GM23248 (cell line): ENCODE data around the gene RUFY2. TPM values are rescaled to one million over a fixed set of nuclear protein-coding genes. Genes with fewer than 3 reads are reported as not detected.
"Not testable (repeated sequence)": the region's sequence is repeated elsewhere in the genome, so short reads cannot be mapped to it uniquely, and the experiment has no call there.

Experiments used
- DNase-seq: peaks from one replicate; pipeline ENCODE4 v3.0.0-alpha.2; 2015
- H2AFZ ChIP-seq: fragments of 200-600 bp; sonication (generic); 2 replicates; pipeline ENCODE4 v1.6.1; 2016; ENCODE audit warnings: antibody characterized with exemption
- H3F3A ChIP-seq: fragments of 200-600 bp; sonication (generic); 2 replicates; pipeline ENCODE4 v1.6.1; 2016; ENCODE audit warnings: mild to moderate bottlenecking, antibody characterized with exemption, mixed run types; ENCODE audit not compliant: insufficient read depth
- H3K27ac ChIP-seq: fragments of 200-600 bp; sonication (generic); 2 replicates; pipeline ENCODE4 v1.5.1; 2016; ENCODE audit warnings: mild to moderate bottlenecking
- H3K27me3 ChIP-seq: fragments of 200-600 bp; sonication (generic); replicated peaks from 2 replicates; pipeline ENCODE4 v1.6.1; 2016; ENCODE audit warnings: mild to moderate bottlenecking; ENCODE audit not compliant: insufficient read depth
- H3K36me3 ChIP-seq: fragments of 200-600 bp; sonication (generic); 2 replicates; pipeline ENCODE4 v1.6.1; 2016; ENCODE audit warnings: low read depth, mild to moderate bottlenecking
- H3K4me1 ChIP-seq: fragments of 200-600 bp; sonication (generic); 2 replicates; pipeline ENCODE4 v1.6.1; 2016; ENCODE audit warnings: mild to moderate bottlenecking; ENCODE audit not compliant: insufficient read depth
- H3K4me2 ChIP-seq: fragments of 200-600 bp; sonication (generic); one replicate; pipeline ENCODE4 v1.6.1; 2016; ENCODE audit warnings: mild to moderate bottlenecking; ENCODE audit not compliant: unreplicated experiment
- H3K4me3 ChIP-seq: fragments of 200-600 bp; sonication (generic); 2 replicates; pipeline ENCODE4 v1.5.1; 2016; ENCODE audit warnings: mild to moderate bottlenecking
- H3K79me2 ChIP-seq: fragments of 200-600 bp; sonication (generic); 2 replicates; pipeline ENCODE4 v1.6.1; 2016; ENCODE audit warnings: mild to moderate bottlenecking; ENCODE audit not compliant: insufficient read depth
- H3K9ac ChIP-seq: fragments of 200-600 bp; sonication (generic); 2 replicates; pipeline ENCODE4 v1.6.1; 2016; ENCODE audit warnings: mild to moderate bottlenecking
- H3K9me2 ChIP-seq: fragments of 200-600 bp; sonication (generic); 2 replicates; pipeline ENCODE4 v1.6.1; 2016; ENCODE audit warnings: mixed run types, mild to moderate bottlenecking, moderate library complexity; ENCODE audit not compliant: insufficient read depth
- H3K9me3 ChIP-seq: fragments of 200-600 bp; sonication (generic); one replicate; pipeline ENCODE4 v1.6.1; 2017; ENCODE audit warnings: low read depth
- H4K20me1 ChIP-seq: fragments of 200-600 bp; sonication (generic); 2 replicates; pipeline ENCODE4 v1.6.0; 2016; ENCODE audit not compliant: insufficient read depth
- EZH2 ChIP-seq: fragments of 200-600 bp; sonication (generic); IDR thresholded peaks from 2 replicates; pipeline ENCODE4 v1.6.1; 2018; ENCODE audit warnings: antibody characterized with exemption, mild to moderate bottlenecking; ENCODE audit not compliant: insufficient read depth, poor library complexity, severe bottlenecking
- EZH2phosphoT487 ChIP-seq: fragments of 200-600 bp; sonication (generic); IDR thresholded peaks from 2 replicates; pipeline ENCODE4 v1.6.1; 2018; ENCODE audit warnings: antibody characterized with exemption, moderate library complexity, mild to moderate bottlenecking, low read depth; ENCODE audit not compliant: insufficient read depth
- WGBS, 2 experiments: methylation state at CpG; one replicate each; pipeline ENCODE4 v1.1.6; 2015 to 2017; ENCODE audit warnings: low lambda C conversion rate in 2 of 2, low coverage in 1 of 2; ENCODE audit errors: missing lambda C conversion rate in 2 of 2; 5-methylcytosine and 5-hydroxymethylcytosine counted together
- in situ Hi-C: fragments of 300-500 bp; cut with MboI; formaldehyde crosslinking; loops from 2 replicates; pipeline ENCODE4 v1.15.0; 2020
- polyA plus RNA-seq: library from polyadenylated mRNA; unstranded; fragments of >200 nt; fragmentation: Nextera tagmentation; extraction: Ambion mirVana; gene quantifications from 2 replicates; pipeline ENCODE4 v1.2.1, GENCODE V29; 2016
- total RNA-seq: library from RNA; depleted of rRNA; stranded (reverse); fragments of >200 nt; shearing (Covaris generic); gene quantifications from 2 replicates; pipeline ENCODE4 v1.2.3, GENCODE V29; 2014; rRNA removed

RUFY2 gene
- 11.2 and 16.8 TPM in 2 replicates for total RNA-seq
- polyA plus RNA-seq = 17.3 and 20.6 TPM in 2 replicates

GRCh38 chr10:68406815-68407548, at the start of gene RUFY2:
Gene RUFY2 (minus strand): TSS chr10:68407277. CDS start chr10:68407189, 88 bp downstream.
- H3K4me1 ChIP-seq = peaks cover 13% of the 10 kb centered on the region
- H3K4me2 ChIP-seq = peak within 1 kb of the TSS; percentile 97
- WGBS, 2 experiments = 0 to 1% methylated on average over 34 to 79 of the region's 79 CpGs
- no peaks in the 10 kb centered on the region for H3K9me2 ChIP-seq
- in situ Hi-C loops = no loop called here
- no peaks in the 10 kb centered on the region for H4K20me1 ChIP-seq
- H3K27ac ChIP-seq = peak within 1 kb of the TSS; percentile 97
- no peaks in the 10 kb centered on the region for H3K27me3 ChIP-seq
- no peak for TF ChIP-seq EZH2phosphoT487
- no peak for TF ChIP-seq EZH2
- DNase-seq = peak; percentile 87
- H3K4me3 ChIP-seq = peak within 1 kb of the TSS; percentile 86
- H3K36me3 ChIP-seq = 0 out of 2 replicates have a peak, but pooled peaks cover 3% of the 10 kb centered on the region
- peak within 1 kb of the TSS; percentile 96 for H3K9ac ChIP-seq
- peaks cover 50% of the 10 kb centered on the region for H3K79me2 ChIP-seq
- no peaks in the 10 kb centered on the region for H3K9me3 ChIP-seq
- peaks cover 10% of the 10 kb centered on the region; the same call in 1 of the 2 replicates for H3F3A ChIP-seq
- peak within 1 kb of the TSS; percentile 83 for H2AFZ ChIP-seq

- in situ Hi-C loops, H3K4me2 ChIP-seq, H3K9me2 ChIP-seq, H3K4me3 ChIP-seq, H3K27me3 ChIP-seq, H3F3A ChIP-seq, H3K9me3 ChIP-seq, H3K27ac ChIP-seq, DNase-seq, H3K79me2 ChIP-seq, H2AFZ ChIP-seq, H3K36me3 ChIP-seq, H3K4me1 ChIP-seq, H3K9ac ChIP-seq, H4K20me1 ChIP-seq: not testable (repeated sequence)
- WGBS, 2 experiments = 74 to 79% methylated on average over 7 of the region's 7 CpGs
These were observed 42.6 kb upstream of the RUFY2 start for GRCh38 chr10:68449698-68450097.

- Histone ChIP-seq H3K9me3 (no peaks in the 10 kb centered on the region), H3K9me2 (no peaks in the 10 kb centered on the region), H3K9ac (no peak overlapping the region), H3K27me3 (no peaks in the 10 kb centered on the region), H3K27ac (no peak overlapping the region), H3K36me3 (no peaks in the 10 kb centered on the region), H3K4me1 (no peaks in the 10 kb centered on the region), H3K4me3 (no peak overlapping the region), H2AFZ (no peak overlapping the region), H4K20me1 (no peaks in the 10 kb centered on the region), H3K4me2 (no peak overlapping the region), H3K79me2 (no peaks in the 10 kb centered on the region), H3F3A (no peaks in the 10 kb centered on the region)
- DNase-seq = no peak
- 94 to 100% methylated on average over 1 of the region's 1 CpG for WGBS, 2 experiments
- in situ Hi-C loops = no loop called here
- no peak for TF ChIP-seq EZH2
- TF ChIP-seq EZH2phosphoT487 = no peak
These were observed 39.1 kb upstream of the RUFY2 start for GRCh38 chr10:68446179-68446578.

- Histone ChIP-seq H2AFZ (no peak overlapping the region), H3K4me1 (no peaks in the 10 kb centered on the region), H3K9ac (no peak overlapping the region), H3F3A (no peaks in the 10 kb centered on the region), H3K27me3 (no peaks in the 10 kb centered on the region), H3K79me2 (no peaks in the 10 kb centered on the region), H3K9me2 (no peaks in the 10 kb centered on the region), H3K4me3 (no peak overlapping the region), H3K4me2 (no peak overlapping the region), H3K27ac (no peak overlapping the region), H4K20me1 (no peaks in the 10 kb centered on the region), H3K36me3 (no peaks in the 10 kb centered on the region), H3K9me3 (no peaks in the 10 kb centered on the region)
- 39 to 50% methylated on average over 2 of the region's 2 CpGs for WGBS, 2 experiments
- in situ Hi-C loops = no loop called here
- TF ChIP-seq EZH2 (no peak), EZH2phosphoT487 (no peak)
- DNase-seq = no peak
These were observed 35.9 kb upstream of the RUFY2 start for GRCh38 chr10:68442971-68443370.

GRCh38 chr10:68440898-68441297, 33.8 kb upstream of the RUFY2 start:
- H3F3A ChIP-seq = no peaks in the 10 kb centered on the region
- no peak for DNase-seq
- H3K79me2 ChIP-seq = no peaks in the 10 kb centered on the region
- no peaks in the 10 kb centered on the region for H3K36me3 ChIP-seq
- H3K27me3 ChIP-seq = no peaks in the 10 kb centered on the region
- no peaks in the 10 kb centered on the region for H3K4me1 ChIP-seq
- no peak overlapping the region for H2AFZ ChIP-seq
- H3K4me3 ChIP-seq = no peak overlapping the region
- H3K9me2 ChIP-seq = no peaks in the 10 kb centered on the region
- 96 to 99% methylated on average over 3 of the region's 3 CpGs for WGBS, 2 experiments
- no peak overlapping the region for H3K27ac ChIP-seq
- no peak overlapping the region for H3K9ac ChIP-seq
- TF ChIP-seq EZH2 = no peak
- no peak for TF ChIP-seq EZH2phosphoT487
- in situ Hi-C loops = no loop called here
- no peaks in the 10 kb centered on the region for H4K20me1 ChIP-seq
- H3K4me2 ChIP-seq = no peak overlapping the region
- H3K9me3 ChIP-seq = no peaks in the 10 kb centered on the region
